GM20000 (cell line): ENCODE measurements around the gene RCN1.

Experiments used
- DNase-seq: peaks from one replicate; pipeline ENCODE4 v3.0.0; 2012; ENCODE audit warnings: low spot score
- TF ChIP-seq, protein P1 (sequence below): IDR thresholded peaks from 2 replicates; pipeline ENCODE4 v1.5.1; 2012; ENCODE audit warnings: mild to moderate bottlenecking, control low read depth; ENCODE audit errors: extremely low read depth, missing control alignments

RCN1 gene

GRCh38 chr11:32090545-32091370, at the start of gene RCN1:
Gene RCN1 (plus strand): TSS chr11:32091074. CDS start chr11:32091197, 123 bp downstream.
- DNase-seq: peak; percentile 88

GRCh38 chr11:32043737-32044136, 47.1 kb upstream of the RCN1 start:
- no peak for DNase-seq
- TF ChIP-seq, protein P1, sequence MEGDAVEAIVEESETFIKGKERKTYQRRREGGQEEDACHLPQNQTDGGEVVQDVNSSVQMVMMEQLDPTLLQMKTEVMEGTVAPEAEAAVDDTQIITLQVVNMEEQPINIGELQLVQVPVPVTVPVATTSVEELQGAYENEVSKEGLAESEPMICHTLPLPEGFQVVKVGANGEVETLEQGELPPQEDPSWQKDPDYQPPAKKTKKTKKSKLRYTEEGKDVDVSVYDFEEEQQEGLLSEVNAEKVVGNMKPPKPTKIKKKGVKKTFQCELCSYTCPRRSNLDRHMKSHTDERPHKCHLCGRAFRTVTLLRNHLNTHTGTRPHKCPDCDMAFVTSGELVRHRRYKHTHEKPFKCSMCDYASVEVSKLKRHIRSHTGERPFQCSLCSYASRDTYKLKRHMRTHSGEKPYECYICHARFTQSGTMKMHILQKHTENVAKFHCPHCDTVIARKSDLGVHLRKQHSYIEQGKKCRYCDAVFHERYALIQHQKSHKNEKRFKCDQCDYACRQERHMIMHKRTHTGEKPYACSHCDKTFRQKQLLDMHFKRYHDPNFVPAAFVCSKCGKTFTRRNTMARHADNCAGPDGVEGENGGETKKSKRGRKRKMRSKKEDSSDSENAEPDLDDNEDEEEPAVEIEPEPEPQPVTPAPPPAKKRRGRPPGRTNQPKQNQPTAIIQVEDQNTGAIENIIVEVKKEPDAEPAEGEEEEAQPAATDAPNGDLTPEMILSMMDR: no peak

More at GRCh38 chr11:32090545-32091370, at the start of gene RCN1:
- TF ChIP-seq, protein P1: no peak

DNA sequence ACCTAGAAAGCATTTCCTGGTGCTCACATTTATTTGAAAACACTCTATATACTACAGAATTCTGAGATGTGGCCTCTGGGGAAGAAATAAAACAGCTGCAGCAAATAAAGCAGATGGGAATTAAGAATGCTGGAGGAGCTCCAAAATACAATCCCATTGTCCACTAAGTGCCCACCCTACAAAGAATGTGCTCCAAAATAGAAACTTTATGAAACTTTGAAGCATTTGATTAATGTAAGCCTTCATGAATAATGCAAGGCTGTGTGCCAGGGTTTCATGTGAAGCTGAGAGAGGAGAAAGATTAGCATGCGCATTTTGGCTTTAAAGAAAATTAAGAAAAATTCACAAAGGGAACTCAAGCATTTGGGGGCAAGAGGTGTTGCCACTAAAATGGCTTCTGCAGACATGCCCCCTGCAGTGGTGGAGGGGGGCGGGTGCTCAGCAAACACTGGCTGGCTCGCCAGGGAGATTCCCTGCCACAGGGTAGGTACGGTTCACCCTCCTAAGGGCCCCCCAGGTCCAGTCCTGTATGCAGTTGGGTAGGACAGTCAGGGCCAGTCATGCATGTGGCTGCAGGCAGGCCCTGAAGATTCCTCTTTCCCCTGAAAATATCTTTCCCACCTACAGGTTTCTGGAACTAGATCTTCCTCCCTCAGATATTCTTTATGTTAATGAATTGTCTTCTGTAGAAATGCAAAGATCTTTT, 46.6 kb upstream of the RCN1 start:
- DNase-seq: no peak
- TF ChIP-seq, protein P1: no peak

DNA sequence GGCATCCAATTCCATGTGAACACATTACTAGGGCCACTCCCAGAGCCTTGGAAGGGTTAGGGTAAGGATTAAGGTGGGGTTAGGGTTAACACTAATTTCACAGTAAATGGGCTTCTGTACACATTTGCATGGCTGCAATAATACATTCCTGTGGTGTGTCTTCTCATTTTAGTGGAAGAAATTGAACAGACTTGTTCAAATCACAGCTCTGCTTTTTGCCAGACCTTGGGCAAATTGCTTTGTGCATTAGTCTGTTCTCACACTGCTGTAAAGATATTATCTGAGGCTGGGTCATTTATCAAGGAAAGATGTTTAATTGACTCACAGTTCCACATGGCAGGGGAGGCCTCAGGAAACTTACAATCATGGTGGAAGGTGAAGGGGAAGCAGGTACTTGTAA, 45.4 kb upstream of the RCN1 start:
- TF ChIP-seq, protein P1: no peak

GRCh38 chr11:32050264-32050663, 40.6 kb upstream of the RCN1 start:
- no peak for DNase-seq
- TF ChIP-seq, protein P1: no peak

More for the DNA sequence above, 45.4 kb upstream of the RCN1 start:
- DNase-seq: no peak

DNA sequence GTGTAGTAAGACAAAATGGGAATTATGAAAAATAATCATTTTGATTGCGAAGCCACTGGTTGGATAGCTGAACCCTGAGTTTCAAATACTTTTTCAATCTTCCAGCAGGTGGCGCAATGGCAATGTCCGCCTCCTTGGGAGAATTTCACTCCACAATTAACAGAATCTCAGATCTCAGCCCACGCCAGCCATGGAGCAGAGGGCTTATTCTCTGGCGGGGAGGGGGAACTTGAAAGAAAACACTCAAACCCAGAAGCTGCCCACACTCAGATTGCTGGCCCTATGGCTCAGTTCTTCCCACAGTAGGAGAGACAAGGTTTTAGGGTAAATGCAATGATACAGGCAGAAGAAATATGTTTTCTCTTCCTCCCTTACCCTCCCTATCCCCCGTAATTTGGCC, 38.7 kb upstream of the RCN1 start:
- TF ChIP-seq, protein P1: peak; percentile 56
- DNase-seq: peak; percentile 59
